NB4 (cell line): ENCODE measurements around the gene BICD2.

Experiments used
- MAX ChIP-seq: IDR thresholded peaks from 2 replicates; pipeline ENCODE4 v1.6.1; 2011; ENCODE audit warnings: low read depth, low read length
- MYC ChIP-seq: IDR thresholded peaks from 2 replicates; pipeline ENCODE4 v1.6.1; 2011; ENCODE audit warnings: low read depth, low read length
- POLR2A ChIP-seq: IDR thresholded peaks from 2 replicates; pipeline ENCODE4 v1.6.1; 2011; ENCODE audit warnings: mild to moderate bottlenecking; ENCODE audit not compliant: insufficient read length; ENCODE audit errors: extremely low read depth
- TF ChIP-seq, protein P1 (sequence below): IDR thresholded peaks from one replicate; pipeline ENCODE4 v1.5.1; 2012; ENCODE audit warnings: low read depth, low read length

- TF ChIP-seq, protein P1, sequence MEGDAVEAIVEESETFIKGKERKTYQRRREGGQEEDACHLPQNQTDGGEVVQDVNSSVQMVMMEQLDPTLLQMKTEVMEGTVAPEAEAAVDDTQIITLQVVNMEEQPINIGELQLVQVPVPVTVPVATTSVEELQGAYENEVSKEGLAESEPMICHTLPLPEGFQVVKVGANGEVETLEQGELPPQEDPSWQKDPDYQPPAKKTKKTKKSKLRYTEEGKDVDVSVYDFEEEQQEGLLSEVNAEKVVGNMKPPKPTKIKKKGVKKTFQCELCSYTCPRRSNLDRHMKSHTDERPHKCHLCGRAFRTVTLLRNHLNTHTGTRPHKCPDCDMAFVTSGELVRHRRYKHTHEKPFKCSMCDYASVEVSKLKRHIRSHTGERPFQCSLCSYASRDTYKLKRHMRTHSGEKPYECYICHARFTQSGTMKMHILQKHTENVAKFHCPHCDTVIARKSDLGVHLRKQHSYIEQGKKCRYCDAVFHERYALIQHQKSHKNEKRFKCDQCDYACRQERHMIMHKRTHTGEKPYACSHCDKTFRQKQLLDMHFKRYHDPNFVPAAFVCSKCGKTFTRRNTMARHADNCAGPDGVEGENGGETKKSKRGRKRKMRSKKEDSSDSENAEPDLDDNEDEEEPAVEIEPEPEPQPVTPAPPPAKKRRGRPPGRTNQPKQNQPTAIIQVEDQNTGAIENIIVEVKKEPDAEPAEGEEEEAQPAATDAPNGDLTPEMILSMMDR, result no peak
- TF ChIP-seq POLR2A (no peak), MAX (no peak), MYC (no peak)
These were observed 54.3 kb downstream of the BICD2 start for GRCh38 chr9:92710368-92710767.
